HepG2 (cell line): Measurements from ENCODE around the gene MAPK11.

Experiments used
- EZH2 ChIP-seq: conservative IDR thresholded peaks from 2 replicates; pipeline ENCODE4 v1.6.1; 2012; ENCODE audit warnings: mild to moderate bottlenecking, low read depth, low read length, moderate library complexity
- GTF2F1 ChIP-seq: fragments of 150-350 bp; IDR thresholded peaks from 2 replicates; pipeline ENCODE4 v1.6.1; 2014; ENCODE audit warnings: low read length
- IKZF5 ChIP-seq: IDR thresholded peaks from 2 replicates; pipeline ENCODE4 v1.6.1; 2018; ENCODE audit warnings: missing genetic modification reagents, mild to moderate bottlenecking, missing compliant biosample characterization
- MED8 ChIP-seq: sonication (generic); formaldehyde crosslinking; IDR thresholded peaks from 2 replicates; pipeline ENCODE4 v1.8.1; 2023; ENCODE audit warnings: mild to moderate bottlenecking, missing genetic modification reagents; ENCODE audit not compliant: insufficient replicate concordance
- RCOR2 ChIP-seq: IDR thresholded peaks from 2 replicates; pipeline ENCODE4 v1.6.1; 2016; ENCODE audit warnings: missing biosample characterization, missing genetic modification reagents
- SMC3 ChIP-seq: IDR thresholded peaks from 2 replicates; pipeline ENCODE4 v1.6.1; 2011; ENCODE audit warnings: low read length, improper control_type of control experiment
- ZFY ChIP-seq: sonication (generic); formaldehyde crosslinking; IDR thresholded peaks from 2 replicates; pipeline ENCODE4 v1.4.0; 2020; ENCODE audit warnings: missing genetic modification reagents
- ZNF24 ChIP-seq: fragments of 450-650 bp; IDR thresholded peaks from 2 replicates; pipeline ENCODE4 v1.6.1; 2017; ENCODE audit warnings: antibody characterized with exemption, mild to moderate bottlenecking
- ZNF670 ChIP-seq: sonication (generic); formaldehyde crosslinking; IDR thresholded peaks from 2 replicates; pipeline ENCODE4 v1.8.0; 2022; ENCODE audit warnings: mild to moderate bottlenecking, missing genetic modification reagents, borderline replicate concordance
- TF ChIP-seq, protein P1 (sequence below): sonication (generic); formaldehyde crosslinking; IDR thresholded peaks from 2 replicates; pipeline ENCODE4 v1.5.0; 2020; ENCODE audit warnings: mild to moderate bottlenecking, missing genetic modification reagents, moderate library complexity
- TF ChIP-seq, protein P2 (sequence below): sonication (generic); formaldehyde crosslinking; IDR thresholded peaks from 2 replicates; pipeline ENCODE4 v1.8.1; 2023; ENCODE audit warnings: mild to moderate bottlenecking, missing genetic modification reagents, borderline replicate concordance

DNA sequence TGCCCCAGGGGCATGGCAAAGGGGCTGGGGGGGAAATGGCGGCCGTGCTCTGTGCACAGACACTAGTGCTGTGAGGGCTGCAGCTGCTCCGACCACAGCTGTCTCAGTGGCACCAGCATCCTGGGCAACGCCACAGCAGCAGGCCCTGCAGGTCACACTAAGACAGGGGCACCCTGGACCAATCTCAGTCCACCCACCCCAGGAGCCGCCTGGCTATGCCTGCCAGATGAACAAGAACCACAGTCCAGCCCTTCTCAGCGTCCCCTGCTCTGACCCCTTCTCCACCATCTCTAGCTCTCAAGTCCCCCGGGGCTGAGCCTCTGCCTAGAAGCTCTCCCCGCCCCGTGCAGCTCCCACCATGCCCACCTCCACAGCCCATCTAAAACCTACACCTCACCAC lies 41.8 kb downstream of the MAPK11 start:
- no peak for TF ChIP-seq ZNF24
- TF ChIP-seq, protein P1, sequence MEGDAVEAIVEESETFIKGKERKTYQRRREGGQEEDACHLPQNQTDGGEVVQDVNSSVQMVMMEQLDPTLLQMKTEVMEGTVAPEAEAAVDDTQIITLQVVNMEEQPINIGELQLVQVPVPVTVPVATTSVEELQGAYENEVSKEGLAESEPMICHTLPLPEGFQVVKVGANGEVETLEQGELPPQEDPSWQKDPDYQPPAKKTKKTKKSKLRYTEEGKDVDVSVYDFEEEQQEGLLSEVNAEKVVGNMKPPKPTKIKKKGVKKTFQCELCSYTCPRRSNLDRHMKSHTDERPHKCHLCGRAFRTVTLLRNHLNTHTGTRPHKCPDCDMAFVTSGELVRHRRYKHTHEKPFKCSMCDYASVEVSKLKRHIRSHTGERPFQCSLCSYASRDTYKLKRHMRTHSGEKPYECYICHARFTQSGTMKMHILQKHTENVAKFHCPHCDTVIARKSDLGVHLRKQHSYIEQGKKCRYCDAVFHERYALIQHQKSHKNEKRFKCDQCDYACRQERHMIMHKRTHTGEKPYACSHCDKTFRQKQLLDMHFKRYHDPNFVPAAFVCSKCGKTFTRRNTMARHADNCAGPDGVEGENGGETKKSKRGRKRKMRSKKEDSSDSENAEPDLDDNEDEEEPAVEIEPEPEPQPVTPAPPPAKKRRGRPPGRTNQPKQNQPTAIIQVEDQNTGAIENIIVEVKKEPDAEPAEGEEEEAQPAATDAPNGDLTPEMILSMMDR: no peak
- TF ChIP-seq, protein P2, sequence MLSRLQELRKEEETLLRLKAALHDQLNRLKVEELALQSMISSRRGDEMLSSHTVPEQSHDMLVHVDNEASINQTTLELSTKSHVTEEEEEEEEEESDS (CRISPR knock-in tag): no peak
- no peak for TF ChIP-seq MED8
- no peak for TF ChIP-seq EZH2
- TF ChIP-seq GTF2F1: no peak
- TF ChIP-seq IKZF5 (CRISPR knock-in tag): no peak
- no peak for TF ChIP-seq RCOR2 (CRISPR knock-in tag)
- TF ChIP-seq ZFY (CRISPR knock-in tag): no peak
- TF ChIP-seq SMC3: no peak
- TF ChIP-seq ZNF670 (CRISPR knock-in tag): no peak
